GM23248 (cell line): ENCODE data around the gene LDLRAD4. TPM values are rescaled to one million over a fixed set of nuclear protein-coding genes. Genes with fewer than 3 reads are reported as not detected.

ENCODE experiments used
- DNase-seq: peaks from one replicate; pipeline ENCODE4 v3.0.0-alpha.2; 2015
- H2AFZ ChIP-seq: fragments of 200-600 bp; sonication (generic); 2 replicates; pipeline ENCODE4 v1.6.1; 2016; ENCODE audit warnings: antibody characterized with exemption
- H3F3A ChIP-seq: fragments of 200-600 bp; sonication (generic); 2 replicates; pipeline ENCODE4 v1.6.1; 2016; ENCODE audit warnings: mild to moderate bottlenecking, antibody characterized with exemption, mixed run types; ENCODE audit not compliant: insufficient read depth
- H3K27ac ChIP-seq: fragments of 200-600 bp; sonication (generic); 2 replicates; pipeline ENCODE4 v1.5.1; 2016; ENCODE audit warnings: mild to moderate bottlenecking
- H3K27me3 ChIP-seq: fragments of 200-600 bp; sonication (generic); replicated peaks from 2 replicates; pipeline ENCODE4 v1.6.1; 2016; ENCODE audit warnings: mild to moderate bottlenecking; ENCODE audit not compliant: insufficient read depth
- H3K36me3 ChIP-seq: fragments of 200-600 bp; sonication (generic); 2 replicates; pipeline ENCODE4 v1.6.1; 2016; ENCODE audit warnings: low read depth, mild to moderate bottlenecking
- H3K4me1 ChIP-seq: fragments of 200-600 bp; sonication (generic); 2 replicates; pipeline ENCODE4 v1.6.1; 2016; ENCODE audit warnings: mild to moderate bottlenecking; ENCODE audit not compliant: insufficient read depth
- H3K4me2 ChIP-seq: fragments of 200-600 bp; sonication (generic); one replicate; pipeline ENCODE4 v1.6.1; 2016; ENCODE audit warnings: mild to moderate bottlenecking; ENCODE audit not compliant: unreplicated experiment
- H3K4me3 ChIP-seq: fragments of 200-600 bp; sonication (generic); 2 replicates; pipeline ENCODE4 v1.5.1; 2016; ENCODE audit warnings: mild to moderate bottlenecking
- H3K79me2 ChIP-seq: fragments of 200-600 bp; sonication (generic); 2 replicates; pipeline ENCODE4 v1.6.1; 2016; ENCODE audit warnings: mild to moderate bottlenecking; ENCODE audit not compliant: insufficient read depth
- H3K9ac ChIP-seq: fragments of 200-600 bp; sonication (generic); 2 replicates; pipeline ENCODE4 v1.6.1; 2016; ENCODE audit warnings: mild to moderate bottlenecking
- H3K9me2 ChIP-seq: fragments of 200-600 bp; sonication (generic); 2 replicates; pipeline ENCODE4 v1.6.1; 2016; ENCODE audit warnings: mixed run types, mild to moderate bottlenecking, moderate library complexity; ENCODE audit not compliant: insufficient read depth
- H3K9me3 ChIP-seq: fragments of 200-600 bp; sonication (generic); one replicate; pipeline ENCODE4 v1.6.1; 2017; ENCODE audit warnings: low read depth
- H4K20me1 ChIP-seq: fragments of 200-600 bp; sonication (generic); 2 replicates; pipeline ENCODE4 v1.6.0; 2016; ENCODE audit not compliant: insufficient read depth
- EZH2 ChIP-seq: fragments of 200-600 bp; sonication (generic); IDR thresholded peaks from 2 replicates; pipeline ENCODE4 v1.6.1; 2018; ENCODE audit warnings: antibody characterized with exemption, mild to moderate bottlenecking; ENCODE audit not compliant: insufficient read depth, poor library complexity, severe bottlenecking
- EZH2phosphoT487 ChIP-seq: fragments of 200-600 bp; sonication (generic); IDR thresholded peaks from 2 replicates; pipeline ENCODE4 v1.6.1; 2018; ENCODE audit warnings: antibody characterized with exemption, moderate library complexity, mild to moderate bottlenecking, low read depth; ENCODE audit not compliant: insufficient read depth
- WGBS, 2 experiments: methylation state at CpG; one replicate each; pipeline ENCODE4 v1.1.6; 2015 to 2017; ENCODE audit warnings: low lambda C conversion rate in 2 of 2, low coverage in 1 of 2; ENCODE audit errors: missing lambda C conversion rate in 2 of 2; 5-methylcytosine and 5-hydroxymethylcytosine counted together
- in situ Hi-C: fragments of 300-500 bp; cut with MboI; formaldehyde crosslinking; loops from 2 replicates; pipeline ENCODE4 v1.15.0; 2020
- polyA plus RNA-seq: library from polyadenylated mRNA; unstranded; fragments of >200 nt; fragmentation: Nextera tagmentation; extraction: Ambion mirVana; gene quantifications from 2 replicates; pipeline ENCODE4 v1.2.1, GENCODE V29; 2016
- total RNA-seq: library from RNA; depleted of rRNA; stranded (reverse); fragments of >200 nt; shearing (Covaris generic); gene quantifications from 2 replicates; pipeline ENCODE4 v1.2.3, GENCODE V29; 2014

Gene LDLRAD4
- total and polyA plus RNA-seq, 2 experiments from 2014 or later: not detected

GRCh38 chr18:13570216-13570615, 351.7 kb downstream of the LDLRAD4 start:
- no peak overlapping the region for H3K27ac ChIP-seq
- no peaks in the 10 kb centered on the region for H3K4me1 ChIP-seq
- H3K9ac ChIP-seq: no peak overlapping the region
- H3K4me2 ChIP-seq: no peak overlapping the region
- no peak overlapping the region for H2AFZ ChIP-seq
- peaks cover 10% of the 10 kb centered on the region for H3K27me3 ChIP-seq
- H3K4me3 ChIP-seq: no peak overlapping the region
- no peaks in the 10 kb centered on the region for H4K20me1 ChIP-seq
- H3F3A ChIP-seq: no peaks in the 10 kb centered on the region
- 76% methylated on average over 17 of the region's 17 CpGs for WGBS, 2 experiments
- H3K36me3 ChIP-seq: no peaks in the 10 kb centered on the region
- in situ Hi-C loops: no loop called here
- no peaks in the 10 kb centered on the region for H3K9me3 ChIP-seq
- TF ChIP-seq EZH2phosphoT487 (no peak), EZH2 (no peak)
- no peaks in the 10 kb centered on the region for H3K79me2 ChIP-seq
- no peaks in the 10 kb centered on the region for H3K9me2 ChIP-seq
- no peak for DNase-seq

- H3K4me2 ChIP-seq: no peak overlapping the region
- H3K27ac ChIP-seq: no peak overlapping the region
- 54 to 58% methylated on average over 7 of the region's 7 CpGs for WGBS, 2 experiments
- H3K9ac ChIP-seq: no peak overlapping the region
- H3F3A ChIP-seq: no peaks in the 10 kb centered on the region
- H4K20me1 ChIP-seq: no peaks in the 10 kb centered on the region
- peak; percentile 58 for DNase-seq
- no peaks in the 10 kb centered on the region for H3K36me3 ChIP-seq
- in situ Hi-C loops: no loop called here
- no peaks in the 10 kb centered on the region for H3K9me2 ChIP-seq
- no peaks in the 10 kb centered on the region for H3K9me3 ChIP-seq
- no peaks in the 10 kb centered on the region for H3K79me2 ChIP-seq
- H3K4me1 ChIP-seq: no peaks in the 10 kb centered on the region
- H3K4me3 ChIP-seq: no peak overlapping the region
- TF ChIP-seq EZH2 (no peak), EZH2phosphoT487 (no peak)
- H2AFZ ChIP-seq: no peak overlapping the region
- H3K27me3 ChIP-seq: peaks cover 18% of the 10 kb centered on the region
Observed at GRCh38 chr18:13570856-13571495, 352.4 kb downstream of the LDLRAD4 start.

GRCh38 chr18:13572148-13572547, 353.6 kb downstream of the LDLRAD4 start:
- no peak overlapping the region for H3K4me3 ChIP-seq
- no peaks in the 10 kb centered on the region for H3K79me2 ChIP-seq
- H3K36me3 ChIP-seq: no peaks in the 10 kb centered on the region
- no peak overlapping the region for H3K9ac ChIP-seq
- H3K4me1 ChIP-seq: no peaks in the 10 kb centered on the region
- 79 to 84% methylated on average over 5 of the region's 5 CpGs for WGBS, 2 experiments
- no peak overlapping the region for H3K27ac ChIP-seq
- H2AFZ ChIP-seq: no peak overlapping the region
- no peaks in the 10 kb centered on the region for H3K9me3 ChIP-seq
- TF ChIP-seq EZH2phosphoT487 (no peak), EZH2 (no peak)
- peaks cover 18% of the 10 kb centered on the region for H3K27me3 ChIP-seq
- no peak overlapping the region for H3K4me2 ChIP-seq
- in situ Hi-C loops: no loop called here
- H4K20me1 ChIP-seq: no peaks in the 10 kb centered on the region
- H3F3A ChIP-seq: no peaks in the 10 kb centered on the region
- no peaks in the 10 kb centered on the region for H3K9me2 ChIP-seq
- no peak for DNase-seq

- Histone ChIP-seq H3K36me3 (no peaks in the 10 kb centered on the region), H3K9me2 (no peaks in the 10 kb centered on the region), H3K4me3 (no peak overlapping the region), H3K4me1 (peaks cover 4% of the 10 kb centered on the region; the same call in 1 of the 2 replicates), H2AFZ (no peak overlapping the region), H3K79me2 (no peaks in the 10 kb centered on the region), H3K27ac (no peak overlapping the region), H3F3A (no peaks in the 10 kb centered on the region), H3K27me3 (peaks cover 18% of the 10 kb centered on the region), H3K9ac (no peak overlapping the region), H3K4me2 (no peak overlapping the region), H3K9me3 (no peaks in the 10 kb centered on the region), H4K20me1 (no peaks in the 10 kb centered on the region)
- no peak for DNase-seq
- WGBS, 2 experiments: 75 to 82% methylated on average over 7 of the region's 7 CpGs
- in situ Hi-C loops: no loop called here
- TF ChIP-seq EZH2phosphoT487: no peak
- no peak for TF ChIP-seq EZH2
Observed at GRCh38 chr18:13572721-13573120, 354.2 kb downstream of the LDLRAD4 start.
